HEK293 (cell line): Measurements from ENCODE around the gene ENPEP.
"Not testable (repeated sequence)": the region's sequence is repeated elsewhere in the genome, so short reads cannot be mapped to it uniquely, and the experiment has no call there.

ENCODE experiments used
- CTCF ChIA-PET: fragments of 350-600 bp; formaldehyde crosslinking; extraction: SDS; loops from one replicate; lab custom pipeline; 2021; ENCODE audit warnings: antibody characterized with exemption; lab: Yijun Ruan, JAX
- POLR2A ChIA-PET: fragments of 300-600 bp; formaldehyde crosslinking; extraction: SDS; loops from one replicate; lab custom pipeline; 2020; ENCODE audit warnings: antibody characterized with exemption, inconsistent platforms; lab: Yijun Ruan, JAX
- H3K27ac ChIP-seq: fragments of 200-500 bp; sonication (Bioruptor generic); 2 replicates; pipeline ENCODE4 v1.5.1; 2014; ENCODE audit warnings: low read depth, low read length, control low read depth, inconsistent platforms; ENCODE audit errors: extremely low read depth
- H3K36me3 ChIP-seq, 2 experiments: fragments of 200-500 bp in 1 of 2; sonication (Bioruptor generic) in 1 of 2; 1 replicate in 1 of 2; 2 replicates in 1 of 2; pipeline ENCODE4 v1.5.1; 2014 to 2017; ENCODE audit warnings: inconsistent platforms in 2 of 2, low read length in 2 of 2; ENCODE audit not compliant: control insufficient read depth in 2 of 2, insufficient read depth in 1 of 2
- H3K4me1 ChIP-seq: fragments of 200-500 bp; sonication (Bioruptor generic); 2 replicates; pipeline ENCODE4 v1.5.1; 2014; ENCODE audit warnings: mild to moderate bottlenecking, low read length, inconsistent platforms; ENCODE audit not compliant: control insufficient read depth, insufficient read depth
- H3K4me3 ChIP-seq: 2 replicates; pipeline ENCODE4 v1.5.1; 2011; ENCODE audit warnings: low read depth, mild to moderate bottlenecking, control low read depth, low read length, moderate library complexity
- H3K9me3 ChIP-seq: fragments of 200-500 bp; sonication (Bioruptor generic); 2 replicates; pipeline ENCODE4 v1.5.1; 2014; ENCODE audit warnings: low read depth, low read length, inconsistent platforms; ENCODE audit not compliant: control insufficient read depth, insufficient read depth
- HOXC10 ChIP-seq: sonication (generic); formaldehyde crosslinking; IDR thresholded peaks from 2 replicates; pipeline ENCODE4 v1.8.1; 2023; ENCODE audit warnings: mild to moderate bottlenecking, missing genetic modification reagents
- KLF1 ChIP-seq: fragments of 450-650 bp; formaldehyde crosslinking; IDR thresholded peaks from 2 replicates; pipeline ENCODE4 v1.5.1; 2016; ENCODE audit warnings: missing biosample characterization, missing genetic modification characterization
- PATZ1 ChIP-seq: fragments of 450-650 bp; formaldehyde crosslinking; IDR thresholded peaks from 2 replicates; pipeline ENCODE4 v1.5.1; 2016; ENCODE audit warnings: missing biosample characterization, missing genetic modification characterization
- PRDM1 ChIP-seq: fragments of 450-650 bp; formaldehyde crosslinking; IDR thresholded peaks from 2 replicates; pipeline ENCODE4; 2016; ENCODE audit warnings: missing biosample characterization, missing genetic modification characterization
- PRDM4 ChIP-seq: fragments of 450-650 bp; formaldehyde crosslinking; IDR thresholded peaks from 2 replicates; pipeline ENCODE4 v1.5.1; 2017; ENCODE audit warnings: missing biosample characterization, missing genetic modification characterization
- SP7 ChIP-seq: fragments of 450-650 bp; formaldehyde crosslinking; IDR thresholded peaks from 2 replicates; pipeline ENCODE4 v1.5.1; 2016; ENCODE audit warnings: missing biosample characterization, missing genetic modification characterization
- TRIM28 ChIP-seq: IDR thresholded peaks from 2 replicates; pipeline ENCODE4 v1.6.1; 2011; ENCODE audit warnings: low read length, control low read depth, borderline replicate concordance
- ZBTB1 ChIP-seq: fragments of 450-650 bp; formaldehyde crosslinking; IDR thresholded peaks from 2 replicates; pipeline ENCODE4 v1.5.1; 2016; ENCODE audit warnings: missing biosample characterization, missing genetic modification characterization
- ZBTB44 ChIP-seq: fragments of 450-650 bp; IDR thresholded peaks from 2 replicates; pipeline ENCODE4 v1.5.1; 2018; ENCODE audit warnings: missing biosample characterization, mild to moderate bottlenecking, missing genetic modification characterization
- ZBTB48 ChIP-seq: fragments of 450-650 bp; formaldehyde crosslinking; IDR thresholded peaks from 2 replicates; pipeline ENCODE4 v1.5.1; 2016; ENCODE audit warnings: missing biosample characterization, missing genetic modification characterization
- ZFHX2 ChIP-seq: fragments of 450-650 bp; formaldehyde crosslinking; conservative IDR thresholded peaks from 2 replicates; pipeline ENCODE4 v1.5.1; 2016; ENCODE audit warnings: missing biosample characterization, missing genetic modification characterization
- ZFP3 ChIP-seq: fragments of 450-650 bp; formaldehyde crosslinking; IDR thresholded peaks from 2 replicates; pipeline ENCODE4 v1.5.1; 2016; ENCODE audit warnings: low read depth, missing biosample characterization, missing genetic modification characterization
- ZNF426 ChIP-seq: fragments of 450-650 bp; formaldehyde crosslinking; IDR thresholded peaks from 2 replicates; pipeline ENCODE4 v1.5.1; 2017; ENCODE audit warnings: missing biosample characterization, missing genetic modification characterization, mild to moderate bottlenecking, inconsistent platforms, moderate library complexity
- ZNF513 ChIP-seq: fragments of 450-650 bp; IDR thresholded peaks from 2 replicates; pipeline ENCODE4 v1.5.1; 2018; ENCODE audit warnings: missing biosample characterization, missing genetic modification characterization
- ZNF580 ChIP-seq: fragments of 450-650 bp; formaldehyde crosslinking; IDR thresholded peaks from 2 replicates; pipeline ENCODE4 v1.5.1; 2016; ENCODE audit warnings: missing biosample characterization, missing genetic modification characterization
- ZNF639 ChIP-seq: fragments of 450-650 bp; formaldehyde crosslinking; IDR thresholded peaks from 2 replicates; pipeline ENCODE4 v1.5.1; 2016; ENCODE audit warnings: missing biosample characterization, missing genetic modification characterization
- ZNF654 ChIP-seq: fragments of 450-650 bp; formaldehyde crosslinking; IDR thresholded peaks from 2 replicates; pipeline ENCODE4 v1.5.1; 2016; ENCODE audit warnings: low read depth, missing biosample characterization, missing genetic modification characterization
- ZNF707 ChIP-seq: fragments of 450-650 bp; formaldehyde crosslinking; IDR thresholded peaks from 2 replicates; pipeline ENCODE4 v1.5.1; 2016; ENCODE audit warnings: missing biosample characterization, missing genetic modification characterization
- ZSCAN30 ChIP-seq: fragments of 450-650 bp; IDR thresholded peaks from 2 replicates; pipeline ENCODE4 v1.5.1; 2018; ENCODE audit warnings: missing biosample characterization, mild to moderate bottlenecking, missing genetic modification characterization, moderate library complexity

ENPEP gene

GRCh38 chr4:110484767-110485166 lies 8.8 kb downstream of the ENPEP start:
- no peak overlapping the region for H3K27ac ChIP-seq
- TF ChIP-seq ZFP3 (tag by site-specific recombination) = no peak
- TF ChIP-seq ZNF639 (tag by site-specific recombination) = no peak
- peak; percentile 45; the same call in 1 of the 2 replicates for TF ChIP-seq ZFHX2 (tag by site-specific recombination)
- TF ChIP-seq PRDM1 (tag by site-specific recombination) = peak; percentile 35; the same call in 1 of the 2 replicates
- no peak for TF ChIP-seq ZBTB48 (tag by site-specific recombination)
- H3K36me3 ChIP-seq = no peaks in the 10 kb centered on the region
- H3K4me1 ChIP-seq = no peaks in the 10 kb centered on the region
- H3K4me3 ChIP-seq = no peak overlapping the region
- ChIA-PET POLR2A (no interaction called here), CTCF (interaction anchor here (0.6 kb wide), 1 partner anchor 24 kb away, joined by 3 read pairs; no protein-coding TSS in a partner anchor)
- no peaks in the 10 kb centered on the region for H3K9me3 ChIP-seq

- Histone ChIP-seq H3K27ac (no peak overlapping the region), H3K36me3 (no peaks in the 10 kb centered on the region), H3K9me3 (no peaks in the 10 kb centered on the region), H3K4me3 (no peak overlapping the region), H3K4me1 (no peaks in the 10 kb centered on the region)
- CTCF ChIA-PET = no interaction called here
- POLR2A ChIA-PET = no interaction called here
- TF ChIP-seq PATZ1 (tag by site-specific recombination) (no peak), ZNF513 (tag by site-specific recombination) (no peak), ZNF707 (tag by site-specific recombination) (no peak)
Measured at GRCh38 chr4:110485452-110485851, 9.5 kb downstream of the ENPEP start.

GRCh38 chr4:110486256-110486655 lies 10.3 kb downstream of the ENPEP start:
- ChIA-PET POLR2A (no interaction called here), CTCF (no interaction called here)
- Histone ChIP-seq H3K36me3 (no peaks in the 10 kb centered on the region), H3K9me3 (no peaks in the 10 kb centered on the region), H3K27ac (no peak overlapping the region), H3K4me1 (no peaks in the 10 kb centered on the region), H3K4me3 (no peak overlapping the region)
- TF ChIP-seq ZNF580 (tag by site-specific recombination) (no peak), KLF1 (tag by site-specific recombination) (no peak), SP7 (no peak), ZSCAN30 (no peak), ZFHX2 (tag by site-specific recombination) (no peak), ZNF654 (tag by site-specific recombination) (no peak), ZNF426 (no peak), HOXC10 (CRISPR knock-in tag) (no peak), PRDM4 (tag by site-specific recombination) (no peak), TRIM28 (no peak), ZBTB1 (no peak), ZBTB44 (tag by site-specific recombination) (no peak)

- POLR2A ChIA-PET, H3K9me3 ChIP-seq, CTCF ChIA-PET, H3K4me1 ChIP-seq, H3K27ac ChIP-seq, H3K36me3 ChIP-seq, H3K4me3 ChIP-seq: not testable (repeated sequence)
Measured at GRCh38 chr4:110486850-110487249, 10.9 kb downstream of the ENPEP start.
